IPS-11a (cell line): ENCODE data around the gene SETDB2.
A peak's percentile ranks its signal among the peaks of the same experiment; 100 is the strongest.

Experiments used
- H3K4me3 ChIP-seq: one replicate; pipeline ENCODE4 v1.5.1; 2013; ENCODE audit warnings: low read depth, low read length, control low read depth

The SETDB2 gene

GRCh38 chr13:49428041-49428763 lies 15.9 kb upstream of the SETDB2 start:
- no peak overlapping the region for H3K4me3 ChIP-seq

- no peak overlapping the region for H3K4me3 ChIP-seq
Measured at GRCh38 chr13:49429121-49429520, 15.0 kb upstream of the SETDB2 start.

GRCh38 chr13:49435992-49436391 lies 8.1 kb upstream of the SETDB2 start:
- H3K4me3 ChIP-seq: no peak overlapping the region

GRCh38 chr13:49436890-49437289 lies 7.2 kb upstream of the SETDB2 start:
- H3K4me3 ChIP-seq: no peak overlapping the region

- no peak overlapping the region for H3K4me3 ChIP-seq
Measured at GRCh38 chr13:49437705-49438104, 6.4 kb upstream of the SETDB2 start.

GRCh38 chr13:49439609-49440008 lies 4.5 kb upstream of the SETDB2 start:
- H3K4me3 ChIP-seq: no peak overlapping the region

GRCh38 chr13:49441312-49441711 lies 2.8 kb upstream of the SETDB2 start:
- H3K4me3 ChIP-seq: no peak overlapping the region

- no peak overlapping the region for H3K4me3 ChIP-seq
Measured at GRCh38 chr13:49441846-49442245, 2.2 kb upstream of the SETDB2 start.

GRCh38 chr13:49443357-49443703 lies 744 bp upstream of the SETDB2 start:
- H3K4me3 ChIP-seq: peak overlapping the region; percentile 88

- H3K4me3 ChIP-seq: peak overlapping the region; percentile 88
Measured at GRCh38 chr13:49444524-49445395, 686 bp downstream of the SETDB2 start.

- H3K4me3 ChIP-seq: no peak overlapping the region
Measured at GRCh38 chr13:49446473-49446872, 2.4 kb downstream of the SETDB2 start.

GRCh38 chr13:49448753-49449152 lies 4.7 kb downstream of the SETDB2 start:
- no peak overlapping the region for H3K4me3 ChIP-seq

- H3K4me3 ChIP-seq: no peak overlapping the region
Measured at GRCh38 chr13:49450105-49450819, 6.2 kb downstream of the SETDB2 start.

GRCh38 chr13:49452725-49453457 lies 8.8 kb downstream of the SETDB2 start:
- H3K4me3 ChIP-seq: no peak overlapping the region

GRCh38 chr13:49453465-49453864 lies 9.4 kb downstream of the SETDB2 start:
- no peak overlapping the region for H3K4me3 ChIP-seq

GRCh38 chr13:49454388-49455006 lies 10.4 kb downstream of the SETDB2 start:
- H3K4me3 ChIP-seq: no peak overlapping the region

GRCh38 chr13:49455007-49455398 lies 10.9 kb downstream of the SETDB2 start:
- H3K4me3 ChIP-seq: no peak overlapping the region

GRCh38 chr13:49456156-49456555 lies 12.1 kb downstream of the SETDB2 start:
- no peak overlapping the region for H3K4me3 ChIP-seq

GRCh38 chr13:49457221-49457620 lies 13.1 kb downstream of the SETDB2 start:
- H3K4me3 ChIP-seq: no peak overlapping the region

- no peak overlapping the region for H3K4me3 ChIP-seq
Measured at GRCh38 chr13:49459580-49459979, 15.5 kb downstream of the SETDB2 start.

GRCh38 chr13:49464085-49464484 lies 20.0 kb downstream of the SETDB2 start:
- H3K4me3 ChIP-seq: no peak overlapping the region
